Karpas-422 (cell line): ENCODE results near the gene NDUFA13. TPM values are rescaled to one million over a fixed set of nuclear protein-coding genes. Genes with fewer than 3 reads are reported as not detected.

ENCODE experiments used
- DNase-seq: peaks from one replicate; pipeline ENCODE4 v3.0.0-alpha.2; 2015
- H2AFZ ChIP-seq: fragments of 200-600 bp; sonication (generic); 2 replicates; pipeline ENCODE4 v1.6.1; 2014; ENCODE audit warnings: antibody characterized with exemption, low read length, mixed read lengths
- H3K27ac ChIP-seq: fragments of 200-600 bp; sonication (generic); 2 replicates; pipeline ENCODE4 v1.5.1; 2014; ENCODE audit warnings: mild to moderate bottlenecking, low read length, moderate library complexity
- H3K27me3 ChIP-seq: fragments of 200-600 bp; sonication (generic); 2 replicates; pipeline ENCODE4 v1.6.1; 2014; ENCODE audit warnings: low read length, mixed read lengths
- H3K36me3 ChIP-seq: fragments of 200-600 bp; sonication (generic); 2 replicates; pipeline ENCODE4 v1.6.1; 2014; ENCODE audit warnings: low read length, mixed read lengths; ENCODE audit not compliant: insufficient read depth
- H3K4me1 ChIP-seq: fragments of 200-600 bp; sonication (generic); 2 replicates; pipeline ENCODE4 v1.6.1; 2014; ENCODE audit warnings: mild to moderate bottlenecking, low read length, mixed read lengths
- H3K4me2 ChIP-seq: fragments of 200-600 bp; sonication (generic); 2 replicates; pipeline ENCODE4 v1.6.1; 2014; ENCODE audit warnings: low read length, low read depth, mild to moderate bottlenecking; ENCODE audit not compliant: poor library complexity, severe bottlenecking
- H3K4me3 ChIP-seq: fragments of 200-600 bp; sonication (generic); 2 replicates; pipeline ENCODE4 v1.5.1; 2014; ENCODE audit warnings: mild to moderate bottlenecking, antibody characterized with exemption, low read length, mixed read lengths
- H3K79me2 ChIP-seq: fragments of 200-600 bp; sonication (generic); 2 replicates; pipeline ENCODE4 v1.6.1; 2014; ENCODE audit warnings: mild to moderate bottlenecking, low read length, mixed read lengths
- H3K9ac ChIP-seq: fragments of 200-600 bp; sonication (generic); 2 replicates; pipeline ENCODE4 v1.6.0; 2014; ENCODE audit warnings: low read length
- H3K9me2 ChIP-seq: fragments of 200-600 bp; sonication (generic), shearing (Covaris generic); replicated peaks from 2 replicates; pipeline ENCODE4 v1.6.0; 2014; ENCODE audit warnings: mild to moderate bottlenecking, low read length, moderate library complexity; ENCODE audit not compliant: insufficient read depth
- H3K9me3 ChIP-seq: fragments of 300-700, 200-600 bp; sonication (generic); 2 replicates; pipeline ENCODE4 v1.6.1; 2014; ENCODE audit warnings: low read length, mixed read lengths
- H4K20me1 ChIP-seq: fragments of 200-600 bp; sonication (generic); 2 replicates; pipeline ENCODE4 v1.6.1; 2014; ENCODE audit warnings: mild to moderate bottlenecking, antibody characterized with exemption, low read length, low read depth; ENCODE audit not compliant: insufficient read depth
- total RNA-seq: library from RNA; depleted of rRNA; stranded (reverse); fragments of >200 nt; shearing (Covaris generic); gene quantifications from 2 replicates; pipeline ENCODE4 v1.2.3, GENCODE V29; 2014; ENCODE audit warnings: low replicate concordance

NDUFA13 gene
- total RNA-seq, 1 experiment from 2014 or later, result 255 TPM

DNA sequence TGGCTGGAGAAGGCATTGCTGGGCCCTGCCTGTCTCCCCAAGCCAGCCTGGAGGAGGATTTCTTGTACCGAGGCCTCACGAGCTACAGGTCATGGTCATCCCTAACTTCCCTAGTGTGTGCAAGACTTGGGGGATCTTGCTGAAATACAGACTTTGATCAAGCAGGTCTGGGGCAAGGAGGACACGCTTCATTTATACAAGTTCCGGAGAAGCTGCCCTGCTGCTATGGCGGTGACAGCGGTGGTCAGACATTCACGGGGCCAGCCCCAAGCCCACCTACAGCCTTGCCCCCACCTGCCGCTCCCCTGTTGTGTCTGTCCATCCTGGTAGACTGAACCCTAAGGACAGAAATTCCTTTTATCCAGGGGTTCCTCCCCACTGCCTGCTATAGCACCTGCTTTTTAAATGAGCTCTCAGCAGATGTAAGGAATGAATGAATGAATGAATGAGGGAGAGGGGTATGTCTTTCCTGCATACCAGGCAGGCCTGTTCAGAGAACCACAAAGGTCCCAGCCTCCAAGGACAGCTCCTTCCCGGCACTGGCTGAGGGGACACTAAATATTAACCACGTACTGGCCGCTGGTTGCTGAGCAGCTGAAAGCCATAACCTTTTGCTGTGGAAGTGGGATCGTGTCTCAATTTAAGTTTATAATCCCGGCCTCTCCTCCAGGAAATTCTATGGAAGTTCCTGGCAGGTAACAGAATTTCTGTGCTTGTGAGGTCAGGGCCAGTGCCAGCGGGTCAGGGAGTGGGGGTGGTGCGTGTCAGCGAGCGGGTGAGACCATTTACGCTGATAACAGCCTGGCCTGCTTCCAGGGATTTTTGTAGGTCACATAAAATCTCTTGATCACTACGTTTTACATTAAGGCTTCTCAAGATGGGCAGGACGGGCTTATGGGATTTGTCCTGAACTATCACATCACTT is 27.8 kb upstream of the NDUFA13 start:
- no peak overlapping the region for H2AFZ ChIP-seq
- peaks cover 5% of the 10 kb centered on the region; the same call in 1 of the 2 replicates for H4K20me1 ChIP-seq
- peak overlapping the region; percentile 74 for H3K27ac ChIP-seq
- no peaks in the 10 kb centered on the region for H3K27me3 ChIP-seq
- H3K4me1 ChIP-seq, result peaks cover 66% of the 10 kb centered on the region
- H3K9me2 ChIP-seq, result no peaks in the 10 kb centered on the region
- DNase-seq, result no peak
- H3K4me2 ChIP-seq, result peak overlapping the region; percentile 58
- H3K79me2 ChIP-seq, result peaks cover 82% of the 10 kb centered on the region
- H3K4me3 ChIP-seq, result no peak overlapping the region
- peak overlapping the region; percentile 50 for H3K9ac ChIP-seq
- H3K36me3 ChIP-seq, result peaks cover 10% of the 10 kb centered on the region; the same call in 1 of the 2 replicates
- H3K9me3 ChIP-seq, result no peaks in the 10 kb centered on the region

DNA sequence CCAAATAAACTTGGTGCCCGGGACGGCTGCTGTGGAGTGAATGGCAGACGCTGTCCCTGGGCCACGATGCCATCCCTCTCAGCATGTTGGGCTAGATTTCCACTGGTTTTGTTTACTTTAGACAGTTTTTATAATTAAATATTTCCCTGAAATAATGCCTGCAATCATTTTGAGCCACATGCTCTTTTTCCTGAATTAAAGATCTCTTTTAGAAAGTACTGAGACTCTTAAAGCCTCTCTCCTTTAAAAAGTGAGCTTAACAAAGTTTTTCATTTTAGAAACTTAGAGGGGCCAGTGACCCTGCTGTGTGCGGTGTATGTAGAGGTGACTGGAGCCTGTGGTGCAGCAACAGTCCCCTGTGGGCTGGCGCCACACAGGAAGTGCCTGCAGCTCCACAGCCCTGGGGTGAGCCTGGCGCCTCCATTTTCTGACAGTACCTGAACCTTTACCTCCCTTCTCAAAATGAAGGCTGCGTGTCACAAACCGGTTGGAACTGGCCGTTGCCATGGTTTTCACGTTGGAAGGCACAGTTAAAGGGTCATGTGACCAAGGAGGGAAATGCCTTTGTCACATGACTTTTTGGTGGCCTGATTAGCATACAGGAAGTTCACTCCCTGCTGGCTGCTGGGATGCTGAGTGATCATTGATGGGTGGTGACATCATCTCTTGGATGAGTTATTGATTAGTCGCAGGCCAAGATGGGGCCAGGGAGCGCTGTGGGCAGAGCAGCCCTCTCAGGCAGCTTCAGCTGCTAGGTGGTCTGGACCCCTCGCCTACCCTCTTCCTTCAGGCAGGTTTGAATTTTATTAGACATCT is 26.9 kb upstream of the NDUFA13 start:
- peak; percentile 92 for DNase-seq
- Histone ChIP-seq H3K9ac (peak overlapping the region; percentile 50), H3K4me1 (peaks cover 62% of the 10 kb centered on the region), H3K9me3 (no peaks in the 10 kb centered on the region), H3K27me3 (no peaks in the 10 kb centered on the region), H3K36me3 (peaks cover 13% of the 10 kb centered on the region; the same call in 1 of the 2 replicates), H2AFZ (no peak overlapping the region), H3K9me2 (no peaks in the 10 kb centered on the region), H4K20me1 (peaks cover 5% of the 10 kb centered on the region; the same call in 1 of the 2 replicates), H3K27ac (peak overlapping the region; percentile 74), H3K4me3 (no peak overlapping the region), H3K79me2 (peaks cover 82% of the 10 kb centered on the region), H3K4me2 (peak overlapping the region; percentile 58)

DNA sequence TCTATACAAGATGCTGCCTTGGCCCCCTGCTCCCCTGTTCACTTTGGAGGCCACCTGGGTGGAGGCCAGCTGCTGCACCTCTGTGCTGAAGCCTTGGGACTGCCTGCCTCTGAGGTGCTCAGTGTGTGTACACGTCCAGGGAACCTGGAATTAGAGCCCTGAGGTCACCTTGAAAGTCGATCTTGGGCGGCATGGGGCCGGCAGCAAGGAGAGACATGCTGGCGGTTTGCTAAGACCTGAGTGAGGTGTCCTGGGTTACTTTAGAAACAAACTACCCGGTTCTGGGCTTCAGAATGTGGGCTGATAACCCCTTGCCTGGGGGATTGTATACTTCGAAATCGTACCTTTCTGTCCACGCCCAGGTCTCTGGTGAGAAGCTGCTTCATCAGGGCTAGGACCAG is 26.2 kb upstream of the NDUFA13 start:
- peaks cover 13% of the 10 kb centered on the region; the same call in 1 of the 2 replicates for H3K36me3 ChIP-seq
- H3K9me2 ChIP-seq, result no peaks in the 10 kb centered on the region
- H2AFZ ChIP-seq, result no peak overlapping the region
- H4K20me1 ChIP-seq, result peaks cover 5% of the 10 kb centered on the region; the same call in 1 of the 2 replicates
- no peak for DNase-seq
- H3K9me3 ChIP-seq, result no peaks in the 10 kb centered on the region
- peak overlapping the region; percentile 50 for H3K9ac ChIP-seq
- H3K79me2 ChIP-seq, result peaks cover 82% of the 10 kb centered on the region
- H3K27ac ChIP-seq, result peak overlapping the region; percentile 74
- H3K4me3 ChIP-seq, result no peak overlapping the region
- H3K4me2 ChIP-seq, result peak overlapping the region; percentile 58
- peaks cover 55% of the 10 kb centered on the region for H3K4me1 ChIP-seq
- H3K27me3 ChIP-seq, result no peaks in the 10 kb centered on the region

DNA sequence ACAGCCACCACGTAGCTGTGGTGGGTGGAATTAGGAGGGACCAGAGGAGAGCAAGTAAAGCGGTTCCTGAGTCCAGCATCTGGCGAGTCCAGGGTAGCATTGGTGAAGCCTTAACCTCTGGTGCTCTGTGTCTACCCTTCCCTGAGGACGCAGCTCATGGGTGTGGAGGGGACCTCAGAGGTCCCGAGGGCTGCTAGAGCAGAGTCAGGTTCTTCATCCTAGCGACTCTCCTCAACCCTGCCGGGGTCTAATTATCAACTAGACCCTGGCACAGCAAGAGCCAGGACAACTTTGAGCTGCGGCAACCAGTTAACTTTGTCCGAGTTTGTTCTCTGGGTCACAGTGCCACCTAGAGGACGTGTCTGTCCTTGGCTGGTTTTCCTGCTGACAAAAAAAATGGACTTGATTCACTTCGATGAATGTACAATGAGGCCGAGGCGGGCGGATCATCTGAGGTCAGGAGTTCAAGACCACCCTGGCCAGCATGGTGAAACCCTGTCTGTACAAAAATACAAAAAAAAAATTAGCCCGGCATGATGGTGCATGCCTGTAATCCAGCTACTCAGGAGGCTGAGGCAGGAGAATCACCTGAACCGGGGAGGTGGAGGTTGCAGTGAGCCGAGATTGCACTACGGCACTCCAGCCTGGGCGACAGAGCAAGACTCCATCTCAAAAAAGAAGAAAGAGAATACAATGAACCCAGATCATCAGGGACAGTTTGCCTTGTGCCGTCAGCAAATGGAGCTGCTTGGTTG is 25.6 kb upstream of the NDUFA13 start:
- no peaks in the 10 kb centered on the region for H3K27me3 ChIP-seq
- no peak overlapping the region for H3K4me3 ChIP-seq
- H3K79me2 ChIP-seq, result peaks cover 76% of the 10 kb centered on the region
- peak; percentile 91 for DNase-seq
- H3K9me2 ChIP-seq, result no peaks in the 10 kb centered on the region
- no peak overlapping the region for H2AFZ ChIP-seq
- no peaks in the 10 kb centered on the region for H3K9me3 ChIP-seq
- H3K4me1 ChIP-seq, result peaks cover 49% of the 10 kb centered on the region
- peaks cover 5% of the 10 kb centered on the region; the same call in 1 of the 2 replicates for H4K20me1 ChIP-seq
- H3K36me3 ChIP-seq, result peaks cover 13% of the 10 kb centered on the region; the same call in 1 of the 2 replicates
- peak overlapping the region; percentile 50; the same call in 1 of the 2 replicates for H3K9ac ChIP-seq
- peak overlapping the region; percentile 58 for H3K4me2 ChIP-seq
- peak overlapping the region; percentile 74 for H3K27ac ChIP-seq

DNA sequence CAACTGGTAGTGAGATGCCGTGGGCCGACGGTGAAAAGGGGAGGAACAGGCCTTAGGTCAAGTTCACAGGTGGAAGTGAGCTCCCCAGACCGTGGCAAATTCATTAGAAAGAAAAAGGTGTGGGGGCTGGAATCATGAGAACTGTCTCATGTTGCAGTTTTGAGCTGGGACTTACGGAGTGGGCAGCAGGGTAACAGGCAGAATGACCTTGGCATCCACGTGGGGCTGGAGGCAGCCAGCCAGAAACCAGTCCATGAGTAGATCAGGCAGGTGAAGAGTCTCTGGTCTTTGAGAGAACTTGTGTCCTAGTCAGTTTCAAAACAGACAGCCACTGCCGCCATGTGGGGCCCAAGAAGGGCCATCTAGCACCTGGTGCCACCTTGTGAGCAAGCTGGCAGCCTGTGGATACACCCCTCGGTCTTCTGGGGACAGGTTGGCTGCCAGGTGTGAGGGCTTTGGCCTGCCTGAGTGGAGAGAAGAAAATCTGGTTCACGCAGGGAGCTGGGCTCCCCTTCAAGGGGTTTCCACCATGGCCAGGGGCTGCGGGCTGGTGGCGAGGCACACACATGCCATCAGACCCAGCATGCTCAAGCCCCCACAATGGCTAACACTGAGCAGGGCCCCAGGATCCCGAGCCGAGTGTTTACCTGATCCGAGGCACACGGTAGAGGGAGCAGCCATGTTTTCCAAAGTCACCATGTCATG is 24.6 kb upstream of the NDUFA13 start:
- Histone ChIP-seq H3K36me3 (peaks cover 13% of the 10 kb centered on the region; the same call in 1 of the 2 replicates), H3K4me2 (no peak overlapping the region), H3K27ac (no peak overlapping the region), H3K4me1 (peaks cover 39% of the 10 kb centered on the region), H2AFZ (no peak overlapping the region), H3K27me3 (no peaks in the 10 kb centered on the region), H3K79me2 (peaks cover 71% of the 10 kb centered on the region), H3K9me3 (no peaks in the 10 kb centered on the region), H3K9me2 (no peaks in the 10 kb centered on the region), H3K4me3 (no peak overlapping the region), H4K20me1 (0 out of 2 replicates have a peak, but pooled peaks cover 5% of the 10 kb centered on the region), H3K9ac (no peak overlapping the region)
- DNase-seq, result no peak

DNA sequence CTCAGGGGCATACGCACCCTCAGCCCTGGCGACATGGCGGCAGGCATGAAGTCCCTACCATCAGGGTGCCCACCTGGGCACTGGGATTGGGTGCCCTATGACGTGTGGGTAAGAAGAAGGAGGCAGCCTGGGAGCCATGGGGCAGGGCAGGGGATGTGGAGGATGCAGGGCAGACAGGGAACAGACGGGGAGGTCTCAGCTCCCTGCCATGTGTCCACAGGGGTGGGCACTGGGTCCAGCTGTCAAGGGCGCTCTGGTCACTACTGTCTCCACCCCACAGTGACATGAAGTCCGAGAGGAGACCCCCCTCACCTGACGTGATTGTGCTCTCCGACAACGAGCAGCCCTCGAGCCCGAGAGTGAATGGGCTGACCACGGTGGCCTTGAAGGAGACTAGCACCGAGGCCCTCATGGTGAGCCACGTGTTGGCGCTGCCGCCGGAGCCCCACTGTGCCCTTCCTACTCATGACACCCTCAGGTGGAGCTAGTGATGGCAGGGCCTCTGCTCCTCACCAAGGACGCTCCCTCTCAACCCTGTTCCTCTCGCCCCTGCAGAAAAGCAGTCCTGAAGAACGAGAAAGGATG is 23.9 kb upstream of the NDUFA13 start:
- H3K36me3 ChIP-seq, result peaks cover 13% of the 10 kb centered on the region; the same call in 1 of the 2 replicates
- H3K79me2 ChIP-seq, result peaks cover 64% of the 10 kb centered on the region
- no peak overlapping the region for H3K9ac ChIP-seq

More for the DNA sequence above, 23.9 kb upstream of the NDUFA13 start:
- Histone ChIP-seq H4K20me1 (0 out of 2 replicates have a peak, but pooled peaks cover 5% of the 10 kb centered on the region), H3K4me1 (peaks cover 32% of the 10 kb centered on the region), H3K27me3 (no peaks in the 10 kb centered on the region), H3K27ac (no peak overlapping the region), H3K9me2 (no peaks in the 10 kb centered on the region), H3K9me3 (no peaks in the 10 kb centered on the region), H3K4me2 (no peak overlapping the region), H3K4me3 (no peak overlapping the region), H2AFZ (no peak overlapping the region)
- DNase-seq, result no peak
